Liver (tissue), 9 donors: ENCODE measurements around the gene GRWD1. TPM values are rescaled to one million over a fixed set of nuclear protein-coding genes. Genes with fewer than 3 reads are reported as not detected.

Experiments
- DNase-seq: peaks from one replicate; pipeline ENCODE4 v3.0.0-alpha.2; 2017; ENCODE audit warnings: low spot score
- H3K27ac ChIP-seq, 2 donors: one replicate each; pipeline ENCODE4 v1.7.0; 2013; ENCODE audit warnings: inconsistent platforms in 2 of 2, low read length in 2 of 2, control low read depth in 1 of 2, low read depth in 1 of 2, mild to moderate bottlenecking in 1 of 2
- H3K27me3 ChIP-seq, 4 donors: one replicate each; pipeline versions ENCODE4 v1.6.1 to v1.7.0; 2013; ENCODE audit warnings: low read length in 3 of 4, inconsistent platforms in 1 of 4, mild to moderate bottlenecking in 1 of 4, moderate library complexity in 1 of 4; ENCODE audit not compliant: control insufficient read depth in 4 of 4, insufficient read depth in 4 of 4
- H3K36me3 ChIP-seq, 4 donors: one replicate each; pipeline versions ENCODE4 v1.6.1 to v1.7.0; 2013; ENCODE audit warnings: low read length in 3 of 4, mild to moderate bottlenecking in 3 of 4, low read depth in 1 of 4, moderate library complexity in 1 of 4; ENCODE audit not compliant: control insufficient read depth in 4 of 4, insufficient read depth in 3 of 4
- H3K4me1 ChIP-seq, 4 donors: one replicate each; pipeline versions ENCODE4 v1.6.1 to v1.7.0; 2013; ENCODE audit warnings: low read length in 3 of 4, mild to moderate bottlenecking in 3 of 4, moderate library complexity in 1 of 4; ENCODE audit not compliant: control insufficient read depth in 4 of 4, insufficient read depth in 4 of 4
- H3K4me3 ChIP-seq, 3 donors: one replicate each; pipeline versions ENCODE4 v1.6.1 to v1.7.0; 2013; ENCODE audit warnings: low read length in 3 of 3, control low read depth in 1 of 3, low read depth in 1 of 3, mild to moderate bottlenecking in 1 of 3
- H3K9ac ChIP-seq, 2 donors: one replicate each; pipeline ENCODE4 v1.7.0; 2013; ENCODE audit warnings: low read length in 2 of 2, mild to moderate bottlenecking in 2 of 2, moderate library complexity in 2 of 2, control low read depth in 1 of 2, low read depth in 1 of 2
- H3K9me3 ChIP-seq, 4 donors: one replicate each; pipeline versions ENCODE4 v1.6.1 to v1.7.0; 2013; ENCODE audit warnings: low read length in 3 of 4; ENCODE audit not compliant: control insufficient read depth in 4 of 4
- CTCF ChIP-seq: fragments of 150-350 bp; IDR thresholded peaks from 2 replicates; pipeline ENCODE4 v1.5.1; 2017; ENCODE audit warnings: improper control_type of control experiment, low read depth, low read length; ENCODE audit not compliant: missing input control
- EGR1 ChIP-seq, 2 donors: IDR thresholded peaks; 2 replicates each; pipeline ENCODE4 v1.6.1; 2016 to 2018; ENCODE audit warnings: antibody characterized with exemption in 2 of 2, low read depth in 2 of 2
- FOXA1 ChIP-seq: IDR thresholded peaks from 2 replicates; pipeline ENCODE4 v1.6.1; 2016; ENCODE audit warnings: antibody characterized with exemption
- FOXA2 ChIP-seq: IDR thresholded peaks from 2 replicates; pipeline ENCODE4 v1.6.1; 2016; ENCODE audit warnings: antibody characterized with exemption
- GABPA ChIP-seq, 2 donors: IDR thresholded peaks in 1 of 2; conservative IDR thresholded peaks in 1 of 2; 2 replicates each; pipeline ENCODE4 v1.6.1; 2016; ENCODE audit warnings: antibody characterized with exemption in 2 of 2, mild to moderate bottlenecking in 1 of 2, moderate library complexity in 1 of 2
- HNF4A ChIP-seq, 2 donors: conservative IDR thresholded peaks; 2 replicates each; pipeline ENCODE4 v1.6.1; 2016; ENCODE audit warnings: antibody characterized with exemption in 2 of 2, mild to moderate bottlenecking in 2 of 2
- HNF4G ChIP-seq: IDR thresholded peaks from 2 replicates; pipeline ENCODE4 v1.6.1; 2016; ENCODE audit warnings: antibody characterized with exemption
- JUND ChIP-seq, 2 donors: IDR thresholded peaks; 2 replicates each; pipeline ENCODE4 v1.6.1; 2016; ENCODE audit warnings: antibody characterized with exemption in 2 of 2
- MAX ChIP-seq: IDR thresholded peaks from 2 replicates; pipeline ENCODE4 v1.6.1; 2016; ENCODE audit warnings: antibody characterized with exemption
- NR2F2 ChIP-seq: IDR thresholded peaks from 2 replicates; pipeline ENCODE4 v1.6.1; 2016; ENCODE audit warnings: antibody characterized with exemption
- RAD21 ChIP-seq, 2 donors: IDR thresholded peaks; 2 replicates each; pipeline ENCODE4 v1.6.1; 2016; ENCODE audit warnings: antibody characterized with exemption in 2 of 2, mild to moderate bottlenecking in 2 of 2
- RXRA ChIP-seq, 2 donors: IDR thresholded peaks; 2 replicates each; pipeline ENCODE4 v1.6.1; 2017 to 2018; ENCODE audit warnings: antibody characterized with exemption in 2 of 2, mild to moderate bottlenecking in 1 of 2
- SP1 ChIP-seq: IDR thresholded peaks from 2 replicates; pipeline ENCODE4 v1.6.1; 2018; ENCODE audit warnings: antibody characterized with exemption, mild to moderate bottlenecking
- TAF1 ChIP-seq: conservative IDR thresholded peaks from 2 replicates; pipeline ENCODE4 v1.6.1; 2016; ENCODE audit warnings: antibody characterized with exemption, mild to moderate bottlenecking
- YY1 ChIP-seq: IDR thresholded peaks from 2 replicates; pipeline ENCODE4 v1.6.1; 2016; ENCODE audit warnings: antibody characterized with exemption, mild to moderate bottlenecking
- WGBS: extraction: QIAGEN DNeasy Blood & Tissue Kit; methylation state at CpG from one replicate; pipeline ENCODE4 v1.1.7; 2013; 5-methylcytosine and 5-hydroxymethylcytosine counted together
- polyA plus RNA-seq, 2 donors: library from polyadenylated mRNA; stranded (reverse) in 1 of 2; unstranded in 1 of 2; fragments of 200-250 nt in 1 of 2; fragments of >200 nt in 1 of 2; fragmentation: Nextera tagmentation in 1 of 2; extraction: Ambion mirVana in 1 of 2; gene quantifications; one replicate each; pipeline versions ENCODE4 v1.2.1 to v1.2.3, GENCODE V29; 2013 to 2015
- total RNA-seq, 2 donors: library from RNA; depleted of rRNA; stranded (reverse); fragments of >200 nt; gene quantifications; one replicate each; pipeline ENCODE4 v1.2.3, GENCODE V29; 2014
- TF ChIP-seq, protein P1 (sequence below): IDR thresholded peaks from 2 replicates; pipeline ENCODE4 v1.6.1; 2016; ENCODE audit warnings: antibody characterized with exemption, mild to moderate bottlenecking
- TF ChIP-seq, protein P2 (sequence below): IDR thresholded peaks from 2 replicates; pipeline ENCODE4 v1.6.1; 2016; ENCODE audit warnings: antibody characterized with exemption
- TF ChIP-seq, protein P3 (sequence below): IDR thresholded peaks from 2 replicates; pipeline ENCODE4 v1.6.1; 2016; ENCODE audit warnings: antibody characterized with exemption
- donor health status: healthy.
- donor health status: healthy.
- donor health status: healthy.
- donor health status: healthy.
- donor health status: healthy.

Gene GRWD1
- total and polyA plus RNA-seq, 4 donors: 7.1 to 31.7 (median 15.3) TPM

DNA sequence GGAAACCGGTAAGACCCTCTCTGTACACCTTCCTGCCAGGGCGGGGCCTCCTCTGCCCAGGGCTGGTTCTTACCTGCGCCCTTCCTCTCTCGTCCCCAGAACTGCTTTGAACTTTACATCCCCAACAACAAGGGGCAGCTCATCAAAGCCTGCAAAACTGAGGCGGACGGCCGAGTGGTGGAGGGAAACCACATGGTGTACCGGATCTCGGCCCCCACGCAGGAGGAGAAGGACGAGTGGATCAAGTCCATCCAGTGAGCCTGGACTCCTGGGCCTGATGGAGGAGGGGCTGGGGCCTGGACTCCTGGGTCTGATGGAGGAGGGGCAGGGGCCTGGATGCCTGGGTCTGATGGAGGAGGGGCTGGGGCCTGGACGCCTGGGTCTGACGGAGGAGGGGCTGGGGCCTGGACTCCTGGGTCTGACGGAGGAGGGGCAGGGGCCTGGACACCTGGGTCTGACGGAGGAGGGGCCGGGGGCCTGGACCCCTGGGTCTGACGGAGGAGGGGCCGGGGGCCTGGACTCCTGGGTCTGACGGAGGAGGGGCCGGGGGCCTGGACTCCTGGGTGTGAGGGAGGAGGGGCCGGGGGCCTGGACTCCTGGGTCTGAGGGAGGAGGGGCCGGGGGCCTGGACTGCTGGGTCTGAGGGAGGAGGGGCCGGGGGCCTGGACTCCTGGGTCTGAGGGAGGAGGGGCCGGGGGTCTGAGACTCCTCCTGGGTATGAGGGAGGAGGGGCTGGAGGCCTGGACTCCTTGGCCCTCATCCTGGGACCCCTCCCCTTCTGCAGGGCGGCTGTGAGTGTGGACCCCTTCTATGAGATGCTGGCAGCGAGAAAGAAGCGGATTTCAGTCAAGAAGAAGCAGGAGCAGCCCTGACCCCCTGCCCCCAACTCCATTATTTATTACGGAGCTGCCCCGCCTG is 32.8 kb downstream of the GRWD1 start:
- peaks cover 12 to 38% (median 16%) of the 10 kb centered on the region in 4 donors for H3K36me3 ChIP-seq

GRCh38 chr19:48479686-48480085 is 33.9 kb downstream of the GRWD1 start:
- Histone ChIP-seq H3K4me3 (no peak overlapping the region), H3K27me3 (no peaks in the 10 kb centered on the region), H3K9me3 (no peaks in the 10 kb centered on the region), H3K36me3 (peaks cover 10 to 29% (median 12%) of the 10 kb centered on the region in 4 donors), H3K27ac (no peak overlapping the region), H3K4me1 (peaks cover 0 to 15% (median 8%) of the 10 kb centered on the region in 4 donors), H3K9ac (no peak overlapping the region)
- WGBS: 89% methylated on average over 7 of the region's 7 CpGs
- TF ChIP-seq TAF1 (no peak), HNF4G (no peak), HNF4A (conservative IDR thresholded peaks at IDR 0.05) (no peak), FOXA2 (no peak), YY1 (no peak), SP1 (no peak), FOXA1 (no peak), RAD21 (IDR thresholded peaks at IDR 0.05) (no peak), RXRA (IDR thresholded peaks at IDR 0.05) (no peak), JUND (IDR thresholded peaks at IDR 0.05) (no peak), EGR1 (IDR thresholded peaks at IDR 0.05; ENCODE audit: low read depth in 2 of 2) (no peak), GABPA (IDR thresholded peaks at IDR 0.05 in 1 of 2, conservative IDR thresholded peaks at IDR 0.05 in 1 of 2) (no peak), MAX (no peak), NR2F2 (no peak), CTCF (no peak)
- TF ChIP-seq, protein P1, sequence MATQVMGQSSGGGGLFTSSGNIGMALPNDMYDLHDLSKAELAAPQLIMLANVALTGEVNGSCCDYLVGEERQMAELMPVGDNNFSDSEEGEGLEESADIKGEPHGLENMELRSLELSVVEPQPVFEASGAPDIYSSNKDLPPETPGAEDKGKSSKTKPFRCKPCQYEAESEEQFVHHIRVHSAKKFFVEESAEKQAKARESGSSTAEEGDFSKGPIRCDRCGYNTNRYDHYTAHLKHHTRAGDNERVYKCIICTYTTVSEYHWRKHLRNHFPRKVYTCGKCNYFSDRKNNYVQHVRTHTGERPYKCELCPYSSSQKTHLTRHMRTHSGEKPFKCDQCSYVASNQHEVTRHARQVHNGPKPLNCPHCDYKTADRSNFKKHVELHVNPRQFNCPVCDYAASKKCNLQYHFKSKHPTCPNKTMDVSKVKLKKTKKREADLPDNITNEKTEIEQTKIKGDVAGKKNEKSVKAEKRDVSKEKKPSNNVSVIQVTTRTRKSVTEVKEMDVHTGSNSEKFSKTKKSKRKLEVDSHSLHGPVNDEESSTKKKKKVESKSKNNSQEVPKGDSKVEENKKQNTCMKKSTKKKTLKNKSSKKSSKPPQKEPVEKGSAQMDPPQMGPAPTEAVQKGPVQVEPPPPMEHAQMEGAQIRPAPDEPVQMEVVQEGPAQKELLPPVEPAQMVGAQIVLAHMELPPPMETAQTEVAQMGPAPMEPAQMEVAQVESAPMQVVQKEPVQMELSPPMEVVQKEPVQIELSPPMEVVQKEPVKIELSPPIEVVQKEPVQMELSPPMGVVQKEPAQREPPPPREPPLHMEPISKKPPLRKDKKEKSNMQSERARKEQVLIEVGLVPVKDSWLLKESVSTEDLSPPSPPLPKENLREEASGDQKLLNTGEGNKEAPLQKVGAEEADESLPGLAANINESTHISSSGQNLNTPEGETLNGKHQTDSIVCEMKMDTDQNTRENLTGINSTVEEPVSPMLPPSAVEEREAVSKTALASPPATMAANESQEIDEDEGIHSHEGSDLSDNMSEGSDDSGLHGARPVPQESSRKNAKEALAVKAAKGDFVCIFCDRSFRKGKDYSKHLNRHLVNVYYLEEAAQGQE: no peak
- TF ChIP-seq, protein P2, sequence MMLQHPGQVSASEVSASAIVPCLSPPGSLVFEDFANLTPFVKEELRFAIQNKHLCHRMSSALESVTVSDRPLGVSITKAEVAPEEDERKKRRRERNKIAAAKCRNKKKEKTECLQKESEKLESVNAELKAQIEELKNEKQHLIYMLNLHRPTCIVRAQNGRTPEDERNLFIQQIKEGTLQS: no peak
- TF ChIP-seq, protein P3, sequence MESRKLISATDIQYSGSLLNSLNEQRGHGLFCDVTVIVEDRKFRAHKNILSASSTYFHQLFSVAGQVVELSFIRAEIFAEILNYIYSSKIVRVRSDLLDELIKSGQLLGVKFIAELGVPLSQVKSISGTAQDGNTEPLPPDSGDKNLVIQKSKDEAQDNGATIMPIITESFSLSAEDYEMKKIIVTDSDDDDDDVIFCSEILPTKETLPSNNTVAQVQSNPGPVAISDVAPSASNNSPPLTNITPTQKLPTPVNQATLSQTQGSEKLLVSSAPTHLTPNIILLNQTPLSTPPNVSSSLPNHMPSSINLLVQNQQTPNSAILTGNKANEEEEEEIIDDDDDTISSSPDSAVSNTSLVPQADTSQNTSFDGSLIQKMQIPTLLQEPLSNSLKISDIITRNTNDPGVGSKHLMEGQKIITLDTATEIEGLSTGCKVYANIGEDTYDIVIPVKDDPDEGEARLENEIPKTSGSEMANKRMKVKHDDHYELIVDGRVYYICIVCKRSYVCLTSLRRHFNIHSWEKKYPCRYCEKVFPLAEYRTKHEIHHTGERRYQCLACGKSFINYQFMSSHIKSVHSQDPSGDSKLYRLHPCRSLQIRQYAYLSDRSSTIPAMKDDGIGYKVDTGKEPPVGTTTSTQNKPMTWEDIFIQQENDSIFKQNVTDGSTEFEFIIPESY: no peak
- no peak for DNase-seq

More for the DNA sequence above, 32.8 kb downstream of the GRWD1 start:
- Histone ChIP-seq H3K9me3 (no peaks in the 10 kb centered on the region), H3K27me3 (no peaks in the 10 kb centered on the region), H3K4me1 (peaks cover 0 to 15% (median 8%) of the 10 kb centered on the region in 4 donors), H3K9ac (no peak overlapping the region), H3K27ac (no peak overlapping the region), H3K4me3 (no peak overlapping the region)
- no peak for DNase-seq
- WGBS: 93% methylated on average over 29 of the region's 29 CpGs
- TF ChIP-seq HNF4A (conservative IDR thresholded peaks at IDR 0.05): no peak
- no peak for TF ChIP-seq FOXA2
- no peak for TF ChIP-seq JUND (IDR thresholded peaks at IDR 0.05)
- no peak for TF ChIP-seq MAX
